Motor neuron (in vitro differentiated cells): ENCODE data around the gene EIF4EBP2. TPM values are rescaled to one million over a fixed set of nuclear protein-coding genes. Genes with fewer than 3 reads are reported as not detected.

Experiments used
- ATAC-seq, 8 experiments: fragments of 200-7000 bp; cut with Tn5 transposase; replicated peaks in 6 of 8; 2 replicates each; pipeline ENCODE4 v1.8.0; 2021; ENCODE audit warnings: mild to moderate bottlenecking in 8 of 8, moderate library complexity in 8 of 8
- H3K27ac ChIP-seq, 2 donors: fragments of 250-450 bp; sonication (Bioruptor Pico); 2 replicates each; pipeline ENCODE4 v1.9.0; 2021; ENCODE audit warnings: antibody characterized with exemption in 2 of 2, mild to moderate bottlenecking in 2 of 2, moderate library complexity in 1 of 2
- H3K4me1 ChIP-seq, 2 donors: fragments of 250-450 bp; sonication (Bioruptor Pico); replicated peaks in 1 of 2; 2 replicates each; pipeline ENCODE4 v1.6.1; 2021; ENCODE audit warnings: antibody characterized with exemption in 2 of 2, mild to moderate bottlenecking in 2 of 2, moderate library complexity in 1 of 2
- H3K4me3 ChIP-seq, 5 donors: fragments of 250-450 bp; sonication (Bioruptor Pico); 2 replicates each; pipeline ENCODE4 v1.9.0; 2021; ENCODE audit warnings: antibody characterized with exemption in 5 of 5, mild to moderate bottlenecking in 5 of 5, moderate library complexity in 4 of 5
- WGBS, 10 experiments: fragments of 450-650 bp; shearing (Covaris generic); methylation state at CpG; one replicate each; pipeline ENCODE4 v1.0.0; 2022; 5-methylcytosine and 5-hydroxymethylcytosine counted together
- in situ Hi-C, 9 experiments: fragments of 400-800 bp; cut with MboI; loops; one replicate each; pipeline ENCODE4 v1.15.0; 2021; ENCODE audit warnings: low sequenced_read_pairs in 9 of 9, low pct_unique_long_range_greater_than_20kb in 2 of 9; ENCODE audit not compliant: unreplicated experiment in 9 of 9
- total RNA-seq, 8 experiments: library from RNA; unstranded; fragments of 300-600 nt; gene quantifications; 2 replicates each; pipeline versions ENCODE4 v1.2.3 to v1.2.4, GENCODE V29; 2022

EIF4EBP2 gene
- total RNA-seq, 8 experiments from 2014 or later, result 34.3 to 80.5 (median 42.3) TPM

DNA sequence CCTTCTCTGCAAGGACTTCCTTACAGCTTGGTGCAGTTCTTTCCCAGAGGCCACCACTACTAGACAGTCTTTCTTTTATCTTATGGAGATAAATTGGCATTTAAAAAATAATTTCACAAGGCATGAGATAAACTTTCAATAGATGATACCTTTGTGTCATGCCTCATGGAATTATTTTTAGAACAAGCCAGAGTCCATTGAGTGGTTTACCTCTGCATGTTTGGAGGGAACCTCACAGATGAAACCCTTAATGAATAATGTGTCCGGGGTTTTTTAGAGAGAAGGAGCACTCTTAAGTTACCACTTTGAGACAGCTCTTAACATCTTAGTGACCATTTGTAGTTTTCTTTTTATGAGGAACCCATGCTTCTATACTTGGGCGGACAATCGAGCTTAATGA lies 20.4 kb downstream of the EIF4EBP2 start:
- no peak overlapping the region for H3K27ac ChIP-seq

DNA sequence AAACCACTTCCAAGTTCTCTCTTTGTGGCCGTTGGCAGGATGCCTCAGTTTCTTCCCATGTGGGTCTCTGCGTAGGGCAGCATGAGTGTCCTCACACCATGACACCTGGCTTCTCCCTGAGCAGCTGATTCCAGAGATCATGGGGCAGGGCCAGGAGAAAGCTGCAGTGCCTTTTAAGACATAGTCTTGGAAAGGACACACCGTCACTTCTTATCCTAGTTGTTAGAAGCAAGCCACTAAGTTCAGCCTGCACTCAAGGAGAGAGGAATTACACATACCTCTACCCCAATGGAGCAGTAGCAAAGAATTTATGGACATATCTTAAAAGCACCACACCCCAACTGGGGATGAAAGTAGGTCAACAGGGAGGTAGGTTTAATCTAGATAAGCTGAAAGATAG lies 21.2 kb downstream of the EIF4EBP2 start:
- Histone ChIP-seq H3K4me3 (no peak overlapping the region), H3K4me1 (no peaks in the 10 kb centered on the region), H3K27ac (no peak overlapping the region)
- WGBS, 10 experiments, result 60 to 100% (median 91%) methylated on average over 1 to 3 of the region's 3 CpGs; no CpG with 5 or more reads in 5 of the 10 experiments
- in situ Hi-C loops, result no loop called here
- peak in 2 of 8 experiments; percentile 64 to 79 for ATAC-seq

More for the DNA sequence above, 20.4 kb downstream of the EIF4EBP2 start:
- in situ Hi-C loops, result no loop called here
- Histone ChIP-seq H3K4me1 (no peaks in the 10 kb centered on the region), H3K4me3 (no peak overlapping the region)
- ATAC-seq, result no peak
- 70 to 100% (median 100%) methylated on average over 1 to 3 of the region's 3 CpGs; no CpG with 5 or more reads in 2 of the 10 experiments for WGBS, 10 experiments

DNA sequence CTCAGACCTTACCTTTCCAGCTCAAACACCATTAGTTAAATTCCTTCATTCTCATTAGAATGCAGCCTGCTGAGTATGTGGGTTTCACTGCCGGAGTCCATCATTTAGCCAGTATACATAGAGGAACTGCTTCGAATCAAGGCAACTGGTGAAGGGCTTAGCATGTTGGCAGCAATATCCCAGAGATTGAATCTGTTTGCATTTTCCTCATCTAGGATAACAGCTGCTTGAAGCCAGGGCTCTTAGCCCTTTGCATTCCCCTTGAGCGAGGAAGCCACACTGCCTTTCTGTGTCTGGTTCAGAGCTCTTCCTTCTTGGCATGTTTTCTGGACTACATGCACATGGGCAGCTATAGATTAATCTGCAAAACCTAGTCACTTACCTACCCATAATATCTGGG lies 22.9 kb downstream of the EIF4EBP2 start:
- ATAC-seq, result no peak
- WGBS, 10 experiments, result 67 to 100% (median 100%) methylated on average over 1 to 3 of the region's 3 CpGs; no CpG with 5 or more reads in 3 of the 10 experiments
- Histone ChIP-seq H3K4me1 (peaks cover 0 to 10% of the 10 kb centered on the region in 2 donors), H3K4me3 (no peak overlapping the region), H3K27ac (no peak overlapping the region)
- in situ Hi-C loops, result no loop called here

DNA sequence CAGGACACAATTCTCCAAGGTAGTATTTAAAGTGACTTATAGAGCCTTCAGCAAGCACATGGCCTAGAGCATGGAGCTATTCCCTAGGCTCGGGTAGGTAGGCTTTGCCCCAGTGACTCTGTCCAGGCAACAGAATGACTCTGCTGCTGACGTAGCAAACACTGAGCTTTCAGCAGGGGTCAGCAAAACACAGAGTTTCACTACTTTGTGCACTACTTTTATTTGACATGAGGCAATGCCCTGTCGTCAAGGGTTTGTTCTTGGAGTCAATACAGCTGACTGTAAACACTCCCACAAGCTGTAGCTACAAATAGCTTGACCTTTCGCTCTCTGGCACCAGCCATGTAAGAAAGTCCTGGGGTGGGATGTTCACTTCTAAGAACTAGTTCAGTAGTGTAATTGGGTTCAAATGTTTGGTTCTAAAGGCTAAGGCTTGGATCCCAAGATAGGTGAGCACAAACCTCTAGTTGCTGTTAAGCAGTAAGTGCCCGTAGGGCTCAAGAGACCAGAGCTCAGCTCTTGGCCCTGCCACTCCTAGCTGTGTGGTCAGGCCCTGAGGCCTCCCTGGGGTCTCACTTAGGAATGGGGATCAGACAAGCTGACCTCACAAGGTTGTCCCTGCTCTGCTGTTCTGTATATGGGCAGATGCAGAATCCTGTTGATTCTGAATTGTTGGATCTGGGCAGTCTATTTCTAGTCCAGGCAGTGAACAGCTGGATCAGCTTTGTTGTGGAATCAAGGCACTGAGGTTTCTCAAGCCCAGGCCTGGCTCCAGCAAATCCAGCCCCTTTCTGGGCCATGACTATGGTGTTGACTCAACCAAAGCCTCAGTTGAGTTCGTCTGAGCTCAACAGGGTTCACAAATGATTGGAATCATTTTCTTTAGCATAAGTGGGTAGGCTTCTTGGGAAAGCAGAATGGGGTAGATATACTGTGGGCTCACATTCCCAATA lies 26.8 kb downstream of the EIF4EBP2 start:
- WGBS, 10 experiments, result 0 to 100% (median 64%) methylated on average over 1 to 4 of the region's 6 CpGs; no CpG with 5 or more reads in 1 of the 10 experiments
- Histone ChIP-seq H3K27ac (no peak overlapping the region), H3K4me3 (no peak overlapping the region), H3K4me1 (peaks cover 0 to 14% of the 10 kb centered on the region in 2 donors)
- in situ Hi-C loops, result no loop called here
- peak in 6 of 8 experiments; percentile 10 to 86 (median 60) for ATAC-seq

DNA sequence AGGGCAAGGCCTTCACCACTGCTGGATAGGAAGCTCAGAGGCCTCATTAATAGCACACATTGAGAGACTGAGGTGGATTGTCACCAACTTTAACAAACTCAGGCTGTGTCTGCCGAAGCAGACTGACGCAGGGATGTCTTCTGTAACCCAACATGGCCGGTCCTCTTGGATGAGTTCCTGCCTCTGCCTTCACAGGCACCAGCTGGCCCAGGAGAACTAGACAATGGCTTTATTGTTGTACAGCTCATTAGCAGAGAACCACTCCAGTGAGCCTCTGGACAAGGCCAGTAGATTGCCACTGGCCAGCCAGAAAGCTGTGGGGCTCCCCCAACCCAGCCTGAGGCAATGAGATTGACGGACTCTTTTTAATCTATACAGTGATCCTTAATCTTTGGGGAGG lies 28.2 kb downstream of the EIF4EBP2 start:
- Histone ChIP-seq H3K4me1 (peaks cover 0 to 14% of the 10 kb centered on the region in 2 donors), H3K4me3 (no peak overlapping the region), H3K27ac (no peak overlapping the region)
- peak in 6 of 8 experiments; percentile 45 to 78 (median 60) for ATAC-seq
- 55 to 80% (median 76%) methylated on average over 2 of the region's 4 CpGs; no CpG with 5 or more reads in 7 of the 10 experiments for WGBS, 10 experiments
- in situ Hi-C loops, result no loop called here

DNA sequence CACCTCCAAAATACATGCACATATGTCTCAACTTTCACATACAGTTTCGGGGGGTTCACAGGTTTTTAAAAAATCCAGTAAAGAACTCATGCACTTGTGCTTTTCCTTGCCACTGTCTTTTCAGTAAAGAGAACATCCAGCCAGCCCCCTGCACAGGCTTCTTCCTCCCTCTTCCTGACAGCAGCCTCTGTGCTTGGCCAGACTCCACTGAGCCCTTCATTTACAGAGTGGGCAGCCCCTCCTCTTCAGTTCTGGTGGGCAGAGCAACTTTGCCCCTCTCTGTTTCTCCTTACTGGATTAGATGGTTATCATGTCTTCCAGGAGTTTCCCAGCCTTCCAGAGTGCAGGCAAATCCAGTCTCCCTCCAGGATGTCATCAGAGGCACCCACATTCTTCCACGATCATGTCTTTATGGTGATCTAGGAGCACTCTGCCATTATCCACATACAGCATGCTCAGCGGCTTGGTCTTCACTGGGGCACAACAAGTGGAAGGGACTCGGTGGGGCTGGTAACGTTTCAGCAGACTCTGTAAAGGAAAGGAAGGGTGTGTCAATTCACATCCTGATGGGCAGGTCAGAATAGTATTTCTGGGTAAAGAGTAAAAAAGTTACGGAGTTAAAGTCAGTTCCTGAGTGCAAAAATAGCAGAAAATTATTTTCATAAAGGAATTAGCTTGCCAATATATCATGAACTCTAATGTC lies 28.8 kb downstream of the EIF4EBP2 start:
- H3K4me3 ChIP-seq, result no peak overlapping the region
- H3K27ac ChIP-seq, result no peak overlapping the region
- 80 to 100% (median 96%) methylated on average over 1 to 5 of the region's 6 CpGs; no CpG with 5 or more reads in 1 of the 10 experiments for whole genome bisulfite sequencing, 10 experiments
- ATAC-seq, result no peak
- in situ Hi-C loops, result no loop called here
- H3K4me1 ChIP-seq, result peaks cover 0 to 14% of the 10 kb centered on the region in 2 donors

DNA sequence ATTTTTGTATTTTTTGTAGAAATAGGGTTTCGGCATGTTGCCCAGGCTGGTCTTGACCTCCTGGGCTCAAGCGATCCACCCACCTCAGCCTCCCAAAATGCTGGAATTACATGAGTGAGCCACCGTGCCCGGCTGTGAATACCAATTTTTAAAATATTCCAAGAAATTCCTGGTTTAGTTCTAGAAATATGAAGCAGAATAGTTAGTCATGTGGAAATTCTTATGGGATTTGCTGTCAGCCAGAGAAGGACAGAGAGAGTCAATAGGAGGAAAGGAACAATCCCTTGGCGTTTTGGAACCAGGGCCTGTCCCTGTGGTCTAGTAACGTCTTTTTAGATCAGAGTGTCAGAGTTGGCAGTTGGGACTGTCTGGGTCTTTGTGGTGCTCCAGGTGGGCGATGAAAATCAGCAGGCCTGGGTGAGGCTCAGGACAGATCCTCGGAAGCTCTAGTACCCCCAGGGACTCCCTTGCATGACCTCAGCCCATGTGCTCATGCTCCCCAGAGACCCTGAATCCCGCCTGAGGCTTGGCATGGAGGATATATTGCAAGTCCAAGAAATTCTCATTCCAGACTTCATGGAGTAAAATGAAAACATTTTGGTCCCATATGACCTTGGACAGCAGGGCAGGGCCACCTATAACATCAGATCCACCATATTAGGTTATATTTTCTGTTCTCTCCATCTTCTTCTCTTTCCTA lies 29.8 kb downstream of the EIF4EBP2 start:
- ATAC-seq, result no peak
- Histone ChIP-seq H3K4me3 (no peak overlapping the region), H3K27ac (no peak overlapping the region), H3K4me1 (peaks cover 0 to 14% of the 10 kb centered on the region in 2 donors)
- WGBS, 10 experiments, result 10 to 100% (median 62%) methylated on average over 2 to 8 of the region's 9 CpGs; no CpG with 5 or more reads in 3 of the 10 experiments
- in situ Hi-C loops, result no loop called here

DNA sequence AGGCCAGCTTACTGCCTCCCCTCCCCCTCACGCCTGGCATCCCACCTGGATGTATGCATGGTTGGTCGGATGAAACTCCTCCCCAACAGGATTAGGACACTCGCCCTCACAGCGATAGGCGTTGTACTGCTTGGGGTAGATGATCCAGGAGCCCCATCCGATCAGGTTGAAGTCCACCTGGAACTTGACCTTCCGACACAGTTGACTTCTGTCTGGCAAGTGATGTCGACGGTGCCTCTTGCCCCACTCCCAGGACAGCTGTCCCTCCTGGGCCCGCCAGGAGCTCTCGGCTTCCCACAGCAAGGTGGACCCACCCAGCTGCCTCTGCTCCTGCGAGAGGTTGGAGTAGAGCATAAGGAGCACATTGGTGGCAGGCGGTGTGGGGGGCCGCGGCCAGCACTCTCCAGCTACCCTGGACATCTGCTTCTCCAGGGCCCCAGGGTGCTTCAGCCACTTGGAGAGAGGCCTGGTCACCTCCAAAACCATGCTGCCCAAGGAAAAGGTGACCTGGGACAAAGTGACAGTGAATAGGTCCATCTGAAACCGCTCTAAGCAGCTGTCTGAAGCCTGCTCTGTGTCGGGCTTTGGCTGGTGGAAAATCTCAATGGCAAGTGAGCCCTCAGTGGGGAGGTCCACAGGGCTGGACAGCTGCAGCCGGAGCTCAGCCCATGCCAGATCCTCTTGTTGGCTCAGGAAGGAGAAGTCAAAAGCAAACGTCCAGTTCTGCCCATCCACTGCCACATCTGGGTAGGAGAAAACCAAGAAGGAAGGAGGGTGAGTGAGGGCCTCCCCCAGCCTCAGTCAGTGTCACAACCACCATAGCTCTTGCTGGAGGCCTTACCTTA lies 31.5 kb downstream of the EIF4EBP2 start:
- in situ Hi-C loops, result no loop called here
- H3K27ac ChIP-seq, result no peak overlapping the region
- no peak for ATAC-seq
- WGBS, 10 experiments, result 82 to 89% (median 88%) methylated on average over 4 to 12 of the region's 19 CpGs; no CpG with 5 or more reads in 7 of the 10 experiments
- H3K4me1 ChIP-seq, result peaks cover 4 to 16% of the 10 kb centered on the region in 2 donors
- no peak overlapping the region for H3K4me3 ChIP-seq

DNA sequence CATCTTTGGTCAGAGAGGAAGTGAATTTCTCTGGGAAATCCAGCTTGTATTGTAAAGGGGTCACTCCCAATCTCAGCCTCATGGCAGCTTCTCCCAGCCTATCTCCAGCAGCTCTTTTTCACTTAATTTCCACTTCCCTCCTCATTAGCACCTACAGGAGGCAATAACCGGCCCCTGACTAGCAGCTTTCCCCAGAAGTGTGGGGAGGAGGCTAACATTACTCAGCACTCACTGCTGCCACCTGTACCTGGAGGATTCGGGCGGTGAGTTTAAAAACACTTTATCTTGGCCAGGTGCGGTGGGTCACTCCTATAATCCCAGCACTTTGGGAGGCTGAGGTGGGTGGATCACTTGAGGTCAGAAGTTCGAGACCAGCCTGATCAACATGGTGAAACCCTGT lies 33.8 kb downstream of the EIF4EBP2 start:
- no peak overlapping the region for H3K27ac ChIP-seq
- no peak for ATAC-seq
- peaks cover 6 to 12% of the 10 kb centered on the region in 2 donors for H3K4me1 ChIP-seq
- no peak overlapping the region for H3K4me3 ChIP-seq
- in situ Hi-C loops, result no loop called here
- 42 to 100% (median 76%) methylated on average over 1 to 5 of the region's 5 CpGs; no CpG with 5 or more reads in 2 of the 10 experiments for WGBS, 10 experiments

DNA sequence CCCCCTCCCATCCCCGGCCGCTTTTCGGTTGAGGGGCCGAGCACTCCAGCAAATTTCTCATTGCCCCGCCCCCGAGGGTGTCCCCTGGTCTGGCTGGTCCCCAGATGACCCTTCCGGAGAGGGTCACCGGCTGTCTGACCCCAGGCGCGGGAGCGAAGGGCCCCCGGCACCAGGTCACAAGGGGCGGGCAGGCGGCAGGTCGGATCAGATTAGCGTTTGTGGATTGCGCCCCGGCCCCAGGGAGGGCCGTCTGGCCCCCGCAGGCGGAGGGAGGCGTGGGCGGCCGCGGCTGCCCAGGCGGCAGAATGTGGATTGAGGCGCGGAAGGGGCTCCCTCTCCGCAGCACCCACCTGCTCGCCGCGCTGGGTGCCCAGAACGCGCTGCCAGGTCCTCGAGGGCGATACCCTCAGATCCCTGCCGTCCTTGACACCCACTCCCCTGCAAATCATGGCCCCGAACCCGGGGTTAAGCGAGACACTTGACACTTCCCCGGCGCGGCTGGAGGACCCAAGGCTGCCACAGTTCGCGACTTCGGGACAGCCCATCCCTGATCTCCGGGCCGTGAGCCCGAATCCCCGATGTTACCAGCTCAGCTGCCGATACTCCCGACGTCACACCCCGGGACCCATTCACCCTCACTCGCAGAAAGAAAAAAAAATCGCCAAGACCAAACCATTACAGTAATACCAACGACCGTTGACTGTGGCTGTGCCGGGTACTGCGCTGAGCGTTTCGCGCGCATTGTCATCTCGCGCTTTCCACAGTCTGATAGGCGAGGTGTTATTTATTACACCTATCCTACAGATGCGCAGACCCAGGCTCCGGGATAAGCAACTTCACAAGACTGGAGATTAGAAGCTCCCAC lies 36.6 kb downstream of the EIF4EBP2 start:
- ATAC-seq, result peak; percentile 40 to 72 (median 61)
- Histone ChIP-seq H3K4me3 (peak overlapping the region in 3 of 5 donors; percentile 5 to 9 (median 6)), H3K27ac (no peak overlapping the region), H3K4me1 (peaks cover 6 to 12% of the 10 kb centered on the region in 2 donors)
- in situ Hi-C loops, result no loop called here
- WGBS, 10 experiments, result 0 to 9% (median 3%) methylated on average over 3 to 25 of the region's 69 CpGs; no CpG with 5 or more reads in 5 of the 10 experiments

DNA sequence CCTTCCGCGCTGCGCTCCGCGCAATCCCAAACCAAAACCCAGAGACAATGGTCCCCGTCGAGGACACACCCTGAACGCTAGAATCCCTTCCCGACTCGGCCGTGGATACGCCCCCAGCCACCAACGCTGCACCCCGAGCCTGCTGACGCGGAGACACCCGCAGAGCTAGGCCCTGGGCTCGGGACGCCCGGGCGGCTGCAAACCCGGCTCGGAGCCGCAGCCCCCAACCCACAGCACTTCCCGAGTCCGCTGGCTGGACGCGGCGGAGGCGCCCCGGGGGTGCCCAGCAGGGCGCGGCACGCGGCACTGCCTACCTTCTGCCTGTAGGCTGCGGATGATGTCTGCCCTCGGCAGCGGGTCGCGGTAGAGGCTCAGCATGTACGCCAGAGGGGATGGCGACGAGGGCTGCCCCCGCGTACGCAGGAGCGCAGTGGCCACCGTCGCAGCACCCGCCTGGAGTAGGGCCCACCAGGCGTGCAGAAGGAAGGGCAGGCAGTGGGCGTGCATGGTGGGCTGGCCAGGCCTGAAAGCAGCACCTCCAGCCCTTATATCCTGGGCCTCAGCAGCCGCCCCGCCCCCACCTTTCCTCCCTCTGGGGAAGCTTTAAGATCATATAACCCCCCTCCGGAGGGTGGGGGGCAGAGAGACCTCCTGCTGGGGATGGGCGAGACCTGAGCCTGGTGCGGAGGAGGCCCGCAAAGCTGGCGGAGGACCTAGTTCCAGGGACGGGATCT lies 37.4 kb downstream of the EIF4EBP2 start, which contains the start of gene NODAL:
NODAL (minus strand) TSS at position 521 of the 734 bp plus-strand sequence; CDS start at position 507, 14 bp downstream.
- Histone ChIP-seq H3K27ac (no peak within 1 kb of the TSS), H3K4me1 (peaks cover 6 to 12% of the 10 kb centered on the region in 2 donors), H3K4me3 (peak within 1 kb of the TSS in 3 of 5 donors; percentile 5 to 9 (median 6))
- in situ Hi-C loops, result no loop called here
- 0 to 20% (median 12%) methylated on average over 2 to 15 of the region's 60 CpGs; no CpG with 5 or more reads in 6 of the 10 experiments for WGBS, 10 experiments
- ATAC-seq, result peak; percentile 25 to 67 (median 54)
